ENCODE results near the gene FAT1. TPM values are rescaled to one million over a fixed set of nuclear protein-coding genes. Genes with fewer than 3 reads are reported as not detected.

FAT1 gene
- total RNA-seq, 2 donors from 2014 or later: 65.9 to 69.5 TPM

GRCh38 chr4:186561748-186562147 lies 161.9 kb downstream of the FAT1 start:
- H3K4me1 ChIP-seq: no peaks in the 10 kb centered on the region
- no peaks in the 10 kb centered on the region for H3K27me3 ChIP-seq
- 77 to 80% methylated on average over 1 of the region's 1 CpG for WGBS, 2 donors
- no peak for DNase-seq
- H3K9me3 ChIP-seq: no peaks in the 10 kb centered on the region
- H3K4me3 ChIP-seq: no peak overlapping the region
- H3K36me3 ChIP-seq (replicated peaks in 1 of 2; ENCODE audit: insufficient read depth in 1 of 2, low read depth in 2 of 2): no peaks in the 10 kb centered on the region
- ATAC-seq: no peak
- intact Hi-C loops (cut with DNase I): no loop called here
- no peak overlapping the region for H3K27ac ChIP-seq
- TF ChIP-seq CTCF (IDR thresholded peaks at IDR 0.05): no peak
- TF ChIP-seq POLR2A (IDR thresholded peaks at IDR 0.05): no peak

GRCh38 chr4:186560647-186561046 lies 163.0 kb downstream of the FAT1 start:
- no peak for ATAC-seq

GRCh38 chr4:186557486-186557885 lies 166.2 kb downstream of the FAT1 start:
- Histone ChIP-seq H3K36me3 (replicated peaks in 1 of 2; ENCODE audit: insufficient read depth in 1 of 2, low read depth in 2 of 2) (no peaks in the 10 kb centered on the region), H3K4me3 (no peak overlapping the region), H3K9me3 (no peaks in the 10 kb centered on the region), H3K4me1 (peaks cover 15% of the 10 kb centered on the region), H3K27ac (no peak overlapping the region), H3K27me3 (no peaks in the 10 kb centered on the region)
- TF ChIP-seq POLR2A (IDR thresholded peaks at IDR 0.05) (no peak), CTCF (IDR thresholded peaks at IDR 0.05) (no peak)
- no peak for DNase-seq
- ATAC-seq: no peak
- WGBS, 2 donors: 90 to 92% methylated on average over 3 of the region's 3 CpGs
- intact Hi-C loops (cut with DNase I): no loop called here

More at GRCh38 chr4:186560647-186561046, 163.0 kb downstream of the FAT1 start:
- DNase-seq: no peak
- H3K4me1 ChIP-seq: no peaks in the 10 kb centered on the region
- H3K27me3 ChIP-seq: no peaks in the 10 kb centered on the region
- no peak for TF ChIP-seq POLR2A (IDR thresholded peaks at IDR 0.05)
- no peak for TF ChIP-seq CTCF (IDR thresholded peaks at IDR 0.05)
- no peaks in the 10 kb centered on the region for H3K36me3 ChIP-seq (replicated peaks in 1 of 2; ENCODE audit: insufficient read depth in 1 of 2, low read depth in 2 of 2)
- WGBS, 2 donors: 91 to 94% methylated on average over 3 of the region's 3 CpGs
- no peak overlapping the region for H3K4me3 ChIP-seq
- no peak overlapping the region for H3K27ac ChIP-seq
- no peaks in the 10 kb centered on the region for H3K9me3 ChIP-seq
- intact Hi-C loops (cut with DNase I): no loop called here

GRCh38 chr4:186557061-186557460 lies 166.6 kb downstream of the FAT1 start:
- DNase-seq: no peak
- no peak overlapping the region for H3K4me3 ChIP-seq
- ATAC-seq: no peak
- no peak for TF ChIP-seq CTCF (IDR thresholded peaks at IDR 0.05)
- WGBS, 2 donors: 51 to 54% methylated on average over 7 of the region's 7 CpGs
- no peak overlapping the region for H3K27ac ChIP-seq
- peaks cover 15% of the 10 kb centered on the region for H3K4me1 ChIP-seq
- no peaks in the 10 kb centered on the region for H3K27me3 ChIP-seq
- H3K9me3 ChIP-seq: no peaks in the 10 kb centered on the region
- H3K36me3 ChIP-seq (replicated peaks in 1 of 2; ENCODE audit: insufficient read depth in 1 of 2, low read depth in 2 of 2): no peaks in the 10 kb centered on the region
- intact Hi-C loops (cut with DNase I): no loop called here

Data from body of pancreas (tissue), 4 donors.